Measurements from ENCODE around the gene ALG8. TPM values are rescaled to one million over a fixed set of nuclear protein-coding genes. Genes with fewer than 3 reads are reported as not detected.

ALG8 gene
- total and polyA plus RNA-seq, 2 experiments from 2014 or later, result 94.3 to 130 TPM

DNA sequence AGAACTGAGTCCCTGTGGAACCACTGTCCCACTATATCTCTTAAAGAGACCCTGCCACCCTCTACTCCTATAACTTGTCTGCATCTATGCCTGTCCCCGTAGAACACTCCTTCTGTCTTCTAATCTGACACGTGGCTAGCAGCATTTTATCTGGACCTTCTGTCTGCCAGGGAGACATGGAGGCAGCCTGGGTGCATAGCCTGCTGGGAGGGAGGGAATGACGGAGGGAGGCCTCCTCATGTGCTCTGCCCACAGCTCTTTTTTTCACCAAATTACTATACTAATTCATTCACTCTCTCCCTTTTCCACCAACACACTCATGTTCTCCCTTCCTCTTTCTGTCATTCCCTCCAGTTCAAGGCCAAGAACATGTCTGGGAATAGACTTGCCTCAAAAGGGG lies 83.3 kb downstream of the ALG8 start:
- Histone ChIP-seq H3K27me3 (ENCODE audit: insufficient read depth) (no peaks in the 10 kb centered on the region), H3K79me2 (replicated peaks; ENCODE audit: insufficient read depth) (no peaks in the 10 kb centered on the region), H3K4me1 (ENCODE audit: insufficient read depth) (peaks cover 4% of the 10 kb centered on the region; the same call in 1 of the 2 replicates), H3K36me3 (ENCODE audit: insufficient read depth) (no peaks in the 10 kb centered on the region), H3K4me3 (no peak overlapping the region), H2AFZ (no peak overlapping the region), H3K27ac (ENCODE audit: low read depth) (no peak overlapping the region), H3K9me2 (ENCODE audit: insufficient read depth) (no peaks in the 10 kb centered on the region), H4K20me1 (replicated peaks; ENCODE audit: insufficient read depth) (no peaks in the 10 kb centered on the region), H3K4me2 (no peak overlapping the region), H3F3A (replicated peaks; ENCODE audit: low read depth) (no peaks in the 10 kb centered on the region)
- Mint-ChIP-seq H3K27ac (no peak overlapping the region), H3K4me1 (peaks cover 3% of the 10 kb centered on the region; the same call in 2 of the 3 replicates), H3K9me3 (no peaks in the 10 kb centered on the region), H3K4me3 (no peak overlapping the region), H3K36me3 (ENCODE audit: low read depth) (no peaks in the 10 kb centered on the region), H3K27me3 (ENCODE audit: insufficient read depth, low read depth, poor library complexity) (peaks cover 2% of the 10 kb centered on the region)
- no peak for ATAC-seq
- TF ChIP-seq EZH2 (IDR thresholded peaks at IDR 0.05; ENCODE audit: low read depth, unreplicated experiment) (no peak), ZNF114 (CRISPR knock-in tag; IDR thresholded peaks at IDR 0.05) (no peak), ETS1 (IDR thresholded peaks at IDR 0.05) (no peak), ZNF331 (CRISPR knock-in tag; IDR thresholded peaks at IDR 0.05; ENCODE audit: low read depth) (no peak), POLR2AphosphoS5 (IDR thresholded peaks at IDR 0.05; ENCODE audit: low read depth) (no peak), STAT1 (IDR thresholded peaks at IDR 0.05; ENCODE audit: unreplicated experiment) (no peak), EZH2phosphoT487 (IDR thresholded peaks at IDR 0.05; ENCODE audit: unreplicated experiment) (no peak), CREB1 (CRISPR knock-in tag; IDR thresholded peaks at IDR 0.05; ENCODE audit: low read depth) (no peak), JUNB (IDR thresholded peaks at IDR 0.05; ENCODE audit: unreplicated experiment) (no peak), NANOG (IDR thresholded peaks at IDR 0.05; ENCODE audit: borderline replicate concordance) (no peak)
- TF ChIP-seq, protein P1, sequence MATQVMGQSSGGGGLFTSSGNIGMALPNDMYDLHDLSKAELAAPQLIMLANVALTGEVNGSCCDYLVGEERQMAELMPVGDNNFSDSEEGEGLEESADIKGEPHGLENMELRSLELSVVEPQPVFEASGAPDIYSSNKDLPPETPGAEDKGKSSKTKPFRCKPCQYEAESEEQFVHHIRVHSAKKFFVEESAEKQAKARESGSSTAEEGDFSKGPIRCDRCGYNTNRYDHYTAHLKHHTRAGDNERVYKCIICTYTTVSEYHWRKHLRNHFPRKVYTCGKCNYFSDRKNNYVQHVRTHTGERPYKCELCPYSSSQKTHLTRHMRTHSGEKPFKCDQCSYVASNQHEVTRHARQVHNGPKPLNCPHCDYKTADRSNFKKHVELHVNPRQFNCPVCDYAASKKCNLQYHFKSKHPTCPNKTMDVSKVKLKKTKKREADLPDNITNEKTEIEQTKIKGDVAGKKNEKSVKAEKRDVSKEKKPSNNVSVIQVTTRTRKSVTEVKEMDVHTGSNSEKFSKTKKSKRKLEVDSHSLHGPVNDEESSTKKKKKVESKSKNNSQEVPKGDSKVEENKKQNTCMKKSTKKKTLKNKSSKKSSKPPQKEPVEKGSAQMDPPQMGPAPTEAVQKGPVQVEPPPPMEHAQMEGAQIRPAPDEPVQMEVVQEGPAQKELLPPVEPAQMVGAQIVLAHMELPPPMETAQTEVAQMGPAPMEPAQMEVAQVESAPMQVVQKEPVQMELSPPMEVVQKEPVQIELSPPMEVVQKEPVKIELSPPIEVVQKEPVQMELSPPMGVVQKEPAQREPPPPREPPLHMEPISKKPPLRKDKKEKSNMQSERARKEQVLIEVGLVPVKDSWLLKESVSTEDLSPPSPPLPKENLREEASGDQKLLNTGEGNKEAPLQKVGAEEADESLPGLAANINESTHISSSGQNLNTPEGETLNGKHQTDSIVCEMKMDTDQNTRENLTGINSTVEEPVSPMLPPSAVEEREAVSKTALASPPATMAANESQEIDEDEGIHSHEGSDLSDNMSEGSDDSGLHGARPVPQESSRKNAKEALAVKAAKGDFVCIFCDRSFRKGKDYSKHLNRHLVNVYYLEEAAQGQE (IDR thresholded peaks at IDR 0.05; ENCODE audit: unreplicated experiment), result no peak
- TF ChIP-seq, protein P2, sequence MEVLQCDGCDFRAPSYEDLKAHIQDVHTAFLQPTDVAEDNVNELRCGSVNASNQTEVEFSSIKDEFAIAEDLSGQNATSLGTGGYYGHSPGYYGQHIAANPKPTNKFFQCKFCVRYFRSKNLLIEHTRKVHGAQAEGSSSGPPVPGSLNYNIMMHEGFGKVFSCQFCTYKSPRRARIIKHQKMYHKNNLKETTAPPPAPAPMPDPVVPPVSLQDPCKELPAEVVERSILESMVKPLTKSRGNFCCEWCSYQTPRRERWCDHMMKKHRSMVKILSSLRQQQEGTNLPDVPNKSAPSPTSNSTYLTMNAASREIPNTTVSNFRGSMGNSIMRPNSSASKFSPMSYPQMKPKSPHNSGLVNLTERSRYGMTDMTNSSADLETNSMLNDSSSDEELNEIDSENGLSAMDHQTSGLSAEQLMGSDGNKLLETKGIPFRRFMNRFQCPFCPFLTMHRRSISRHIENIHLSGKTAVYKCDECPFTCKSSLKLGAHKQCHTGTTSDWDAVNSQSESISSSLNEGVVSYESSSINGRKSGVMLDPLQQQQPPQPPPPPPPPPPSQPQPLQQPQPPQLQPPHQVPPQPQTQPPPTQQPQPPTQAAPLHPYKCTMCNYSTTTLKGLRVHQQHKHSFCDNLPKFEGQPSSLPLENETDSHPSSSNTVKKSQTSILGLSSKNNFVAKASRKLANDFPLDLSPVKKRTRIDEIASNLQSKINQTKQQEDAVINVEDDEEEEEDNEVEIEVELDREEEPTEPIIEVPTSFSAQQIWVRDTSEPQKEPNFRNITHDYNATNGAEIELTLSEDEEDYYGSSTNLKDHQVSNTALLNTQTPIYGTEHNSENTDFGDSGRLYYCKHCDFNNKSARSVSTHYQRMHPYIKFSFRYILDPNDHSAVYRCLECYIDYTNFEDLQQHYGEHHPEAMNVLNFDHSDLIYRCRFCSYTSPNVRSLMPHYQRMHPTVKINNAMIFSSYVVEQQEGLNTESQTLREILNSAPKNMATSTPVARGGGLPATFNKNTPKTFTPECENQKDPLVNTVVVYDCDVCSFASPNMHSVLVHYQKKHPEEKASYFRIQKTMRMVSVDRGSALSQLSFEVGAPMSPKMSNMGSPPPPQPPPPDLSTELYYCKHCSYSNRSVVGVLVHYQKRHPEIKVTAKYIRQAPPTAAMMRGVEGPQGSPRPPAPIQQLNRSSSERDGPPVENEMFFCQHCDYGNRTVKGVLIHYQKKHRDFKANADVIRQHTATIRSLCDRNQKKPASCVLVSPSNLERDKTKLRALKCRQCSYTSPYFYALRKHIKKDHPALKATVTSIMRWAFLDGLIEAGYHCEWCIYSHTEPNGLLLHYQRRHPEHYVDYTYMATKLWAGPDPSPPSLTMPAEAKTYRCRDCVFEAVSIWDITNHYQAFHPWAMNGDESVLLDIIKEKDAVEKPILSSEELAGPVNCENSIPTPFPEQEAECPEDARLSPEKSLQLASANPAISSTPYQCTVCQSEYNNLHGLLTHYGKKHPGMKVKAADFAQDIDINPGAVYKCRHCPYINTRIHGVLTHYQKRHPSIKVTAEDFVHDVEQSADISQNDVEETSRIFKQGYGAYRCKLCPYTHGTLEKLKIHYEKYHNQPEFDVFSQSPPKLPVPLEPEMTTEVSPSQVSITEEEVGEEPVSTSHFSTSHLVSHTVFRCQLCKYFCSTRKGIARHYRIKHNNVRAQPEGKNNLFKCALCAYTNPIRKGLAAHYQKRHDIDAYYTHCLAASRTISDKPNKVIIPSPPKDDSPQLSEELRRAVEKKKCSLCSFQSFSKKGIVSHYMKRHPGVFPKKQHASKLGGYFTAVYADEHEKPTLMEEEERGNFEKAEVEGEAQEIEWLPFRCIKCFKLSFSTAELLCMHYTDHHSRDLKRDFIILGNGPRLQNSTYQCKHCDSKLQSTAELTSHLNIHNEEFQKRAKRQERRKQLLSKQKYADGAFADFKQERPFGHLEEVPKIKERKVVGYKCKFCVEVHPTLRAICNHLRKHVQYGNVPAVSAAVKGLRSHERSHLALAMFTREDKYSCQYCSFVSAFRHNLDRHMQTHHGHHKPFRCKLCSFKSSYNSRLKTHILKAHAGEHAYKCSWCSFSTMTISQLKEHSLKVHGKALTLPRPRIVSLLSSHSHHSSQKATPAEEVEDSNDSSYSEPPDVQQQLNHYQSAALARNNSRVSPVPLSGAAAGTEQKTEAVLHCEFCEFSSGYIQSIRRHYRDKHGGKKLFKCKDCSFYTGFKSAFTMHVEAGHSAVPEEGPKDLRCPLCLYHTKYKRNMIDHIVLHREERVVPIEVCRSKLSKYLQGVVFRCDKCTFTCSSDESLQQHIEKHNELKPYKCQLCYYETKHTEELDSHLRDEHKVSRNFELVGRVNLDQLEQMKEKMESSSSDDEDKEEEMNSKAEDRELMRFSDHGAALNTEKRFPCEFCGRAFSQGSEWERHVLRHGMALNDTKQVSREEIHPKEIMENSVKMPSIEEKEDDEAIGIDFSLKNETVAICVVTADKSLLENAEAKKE (CRISPR knock-in tag; IDR thresholded peaks at IDR 0.05), result no peak
- TF ChIP-seq, protein P3, sequence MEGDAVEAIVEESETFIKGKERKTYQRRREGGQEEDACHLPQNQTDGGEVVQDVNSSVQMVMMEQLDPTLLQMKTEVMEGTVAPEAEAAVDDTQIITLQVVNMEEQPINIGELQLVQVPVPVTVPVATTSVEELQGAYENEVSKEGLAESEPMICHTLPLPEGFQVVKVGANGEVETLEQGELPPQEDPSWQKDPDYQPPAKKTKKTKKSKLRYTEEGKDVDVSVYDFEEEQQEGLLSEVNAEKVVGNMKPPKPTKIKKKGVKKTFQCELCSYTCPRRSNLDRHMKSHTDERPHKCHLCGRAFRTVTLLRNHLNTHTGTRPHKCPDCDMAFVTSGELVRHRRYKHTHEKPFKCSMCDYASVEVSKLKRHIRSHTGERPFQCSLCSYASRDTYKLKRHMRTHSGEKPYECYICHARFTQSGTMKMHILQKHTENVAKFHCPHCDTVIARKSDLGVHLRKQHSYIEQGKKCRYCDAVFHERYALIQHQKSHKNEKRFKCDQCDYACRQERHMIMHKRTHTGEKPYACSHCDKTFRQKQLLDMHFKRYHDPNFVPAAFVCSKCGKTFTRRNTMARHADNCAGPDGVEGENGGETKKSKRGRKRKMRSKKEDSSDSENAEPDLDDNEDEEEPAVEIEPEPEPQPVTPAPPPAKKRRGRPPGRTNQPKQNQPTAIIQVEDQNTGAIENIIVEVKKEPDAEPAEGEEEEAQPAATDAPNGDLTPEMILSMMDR (conservative IDR thresholded peaks at IDR 0.05; ENCODE audit: low read depth in 2 of 2), result no peak
- DNase-seq (ENCODE audit: low spot score), result no peak

Measured in GM23338 (cell line).